Esophagus (tissue), 2 donors: ENCODE measurements around the gene EPHA2. TPM values are rescaled to one million over a fixed set of nuclear protein-coding genes. Genes with fewer than 3 reads are reported as not detected.

Experiments used
- H3K27ac ChIP-seq, 2 donors: one replicate each; pipeline ENCODE4 v1.5.1; 2013; ENCODE audit warnings: low read depth in 2 of 2, mild to moderate bottlenecking in 2 of 2, inconsistent platforms in 1 of 2, low read length in 1 of 2, moderate library complexity in 1 of 2
- H3K27me3 ChIP-seq, 2 donors: one replicate each; pipeline ENCODE4 v1.6.1; 2013; ENCODE audit warnings: low read length in 2 of 2, control low read depth in 1 of 2, mild to moderate bottlenecking in 1 of 2; ENCODE audit not compliant: insufficient read depth in 2 of 2, control insufficient read depth in 1 of 2
- H3K36me3 ChIP-seq, 2 donors: one replicate each; pipeline ENCODE4 v1.6.1; 2013; ENCODE audit warnings: low read length in 1 of 2; ENCODE audit not compliant: control insufficient read depth in 2 of 2, insufficient read depth in 2 of 2
- H3K4me1 ChIP-seq, 2 donors: one replicate each; pipeline ENCODE4 v1.6.1; 2013; ENCODE audit warnings: low read length in 1 of 2; ENCODE audit not compliant: control insufficient read depth in 2 of 2, insufficient read depth in 2 of 2
- H3K4me3 ChIP-seq, 2 donors: one replicate each; pipeline ENCODE4 v1.5.1; 2013; ENCODE audit warnings: low read length in 2 of 2, mild to moderate bottlenecking in 2 of 2, low read depth in 1 of 2, moderate library complexity in 1 of 2
- H3K9me3 ChIP-seq, 2 donors: one replicate each; pipeline ENCODE4 v1.6.1; 2013; ENCODE audit warnings: mild to moderate bottlenecking in 2 of 2, low read depth in 1 of 2, low read length in 1 of 2, moderate library complexity in 1 of 2; ENCODE audit not compliant: control insufficient read depth in 2 of 2, insufficient read depth in 1 of 2
- WGBS, 2 donors: extraction: QIAGEN DNeasy Blood & Tissue Kit; methylation state at CpG; one replicate each; pipeline ENCODE4 v1.1.7; 2013; 5-methylcytosine and 5-hydroxymethylcytosine counted together
- polyA plus RNA-seq, 2 donors: library from polyadenylated mRNA; stranded (reverse); fragments of 200-250 nt; gene quantifications; one replicate each; pipeline ENCODE4 v1.2.3, GENCODE V29; 2013
- donor health status: healthy with polysubstance abuse.
- donor health status: Bipolar disorder and iron deficiency.

The EPHA2 gene
- polyA plus RNA-seq, 2 donors = 111 to 133 TPM

GRCh38 chr1:16162163-16162822 lies 6.4 kb upstream of the EPHA2 start:
- H3K27me3 ChIP-seq = no peaks in the 10 kb centered on the region
- H3K36me3 ChIP-seq = no peaks in the 10 kb centered on the region
- no peaks in the 10 kb centered on the region for H3K9me3 ChIP-seq
- peaks cover 6 to 11% of the 10 kb centered on the region in 2 donors for H3K4me1 ChIP-seq
- H3K4me3 ChIP-seq = no peak overlapping the region
- WGBS, 2 donors = 34 to 46% methylated on average over 32 of the region's 32 CpGs
- no peak overlapping the region for H3K27ac ChIP-seq

- Histone ChIP-seq H3K27ac (peak overlapping the region in 1 of 2 donors; percentile 24), H3K9me3 (no peaks in the 10 kb centered on the region), H3K4me3 (no peak overlapping the region), H3K36me3 (no peaks in the 10 kb centered on the region), H3K4me1 (peaks cover 4 to 11% of the 10 kb centered on the region in 2 donors), H3K27me3 (no peaks in the 10 kb centered on the region)
- WGBS, 2 donors = 70 to 82% methylated on average over 5 of the region's 5 CpGs
These were observed 5.8 kb upstream of the EPHA2 start for GRCh38 chr1:16161717-16162116.

- no peaks in the 10 kb centered on the region for H3K27me3 ChIP-seq
- peak overlapping the region; percentile 37 to 72 for H3K4me3 ChIP-seq
- 65% methylated on average over 16 of the region's 16 CpGs for WGBS, 2 donors
- peaks cover 4 to 11% of the 10 kb centered on the region in 2 donors for H3K4me1 ChIP-seq
- peak overlapping the region; percentile 92 to 94 for H3K27ac ChIP-seq
- no peaks in the 10 kb centered on the region for H3K9me3 ChIP-seq
- no peaks in the 10 kb centered on the region for H3K36me3 ChIP-seq
These were observed 3.3 kb upstream of the EPHA2 start for GRCh38 chr1:16158993-16159831.

GRCh38 chr1:16158025-16158424 lies 2.2 kb upstream of the EPHA2 start:
- Histone ChIP-seq H3K27me3 (no peaks in the 10 kb centered on the region), H3K4me3 (peak overlapping the region; percentile 37 to 72), H3K4me1 (peaks cover 4 to 15% of the 10 kb centered on the region in 2 donors), H3K36me3 (no peaks in the 10 kb centered on the region), H3K27ac (peak overlapping the region; percentile 88 to 94), H3K9me3 (no peaks in the 10 kb centered on the region)
- 61 to 69% methylated on average over 5 of the region's 5 CpGs for WGBS, 2 donors

GRCh38 chr1:16156848-16157495 lies 1.1 kb upstream of the EPHA2 start:
- H3K27me3 ChIP-seq = no peaks in the 10 kb centered on the region
- peak overlapping the region; percentile 88 to 94 for H3K27ac ChIP-seq
- no peaks in the 10 kb centered on the region for H3K9me3 ChIP-seq
- 79% methylated on average over 13 of the region's 13 CpGs for WGBS, 2 donors
- no peaks in the 10 kb centered on the region for H3K36me3 ChIP-seq
- peaks cover 7 to 16% of the 10 kb centered on the region in 2 donors for H3K4me1 ChIP-seq
- H3K4me3 ChIP-seq = peak overlapping the region; percentile 72 to 83

GRCh38 chr1:16153999-16154673 lies 1.7 kb downstream of the EPHA2 start:
- H3K4me1 ChIP-seq = peaks cover 5 to 12% of the 10 kb centered on the region in 2 donors
- peak overlapping the region; percentile 72 to 83 for H3K4me3 ChIP-seq
- peaks cover 0 to 15% of the 10 kb centered on the region in 2 donors for H3K36me3 ChIP-seq
- H3K27me3 ChIP-seq = no peaks in the 10 kb centered on the region
- H3K27ac ChIP-seq = peak overlapping the region; percentile 88 to 94
- no peaks in the 10 kb centered on the region for H3K9me3 ChIP-seq
- 23 to 26% methylated on average over 17 of the region's 17 CpGs for whole genome bisulfite sequencing, 2 donors

GRCh38 chr1:16153096-16153998 lies 2.5 kb downstream of the EPHA2 start:
- Histone ChIP-seq H3K27ac (peak overlapping the region; percentile 88 to 94), H3K36me3 (peaks cover 5 to 20% of the 10 kb centered on the region in 2 donors), H3K9me3 (no peaks in the 10 kb centered on the region), H3K4me3 (peak overlapping the region; percentile 72 to 83), H3K27me3 (no peaks in the 10 kb centered on the region), H3K4me1 (peaks cover 7 to 12% of the 10 kb centered on the region in 2 donors)
- 42 to 51% methylated on average over 13 of the region's 13 CpGs for WGBS, 2 donors

GRCh38 chr1:16152481-16153087 lies 3.3 kb downstream of the EPHA2 start:
- WGBS, 2 donors = 38 to 48% methylated on average over 16 of the region's 16 CpGs
- Histone ChIP-seq H3K9me3 (no peaks in the 10 kb centered on the region), H3K4me1 (peaks cover 8 to 9% of the 10 kb centered on the region in 2 donors), H3K36me3 (peaks cover 7 to 22% of the 10 kb centered on the region in 2 donors), H3K27ac (peak overlapping the region; percentile 88 to 94), H3K4me3 (peak overlapping the region; percentile 72 to 83), H3K27me3 (no peaks in the 10 kb centered on the region)
